Measurements from ENCODE around the gene ELFN2.

GRCh38 chr22:37335806-37336199, 91.5 kb downstream of the ELFN2 start:
- TF ChIP-seq TAF1 (IDR thresholded peaks at IDR 0.05; ENCODE audit: borderline replicate concordance, insufficient read depth, low read length) (no peak), POLR2AphosphoS5 (IDR thresholded peaks at IDR 0.05; ENCODE audit: low read depth, low read length) (no peak), SIN3A (IDR thresholded peaks at IDR 0.05; ENCODE audit: borderline replicate concordance, insufficient read depth, low read length) (no peak)
- TF ChIP-seq, protein P1, sequence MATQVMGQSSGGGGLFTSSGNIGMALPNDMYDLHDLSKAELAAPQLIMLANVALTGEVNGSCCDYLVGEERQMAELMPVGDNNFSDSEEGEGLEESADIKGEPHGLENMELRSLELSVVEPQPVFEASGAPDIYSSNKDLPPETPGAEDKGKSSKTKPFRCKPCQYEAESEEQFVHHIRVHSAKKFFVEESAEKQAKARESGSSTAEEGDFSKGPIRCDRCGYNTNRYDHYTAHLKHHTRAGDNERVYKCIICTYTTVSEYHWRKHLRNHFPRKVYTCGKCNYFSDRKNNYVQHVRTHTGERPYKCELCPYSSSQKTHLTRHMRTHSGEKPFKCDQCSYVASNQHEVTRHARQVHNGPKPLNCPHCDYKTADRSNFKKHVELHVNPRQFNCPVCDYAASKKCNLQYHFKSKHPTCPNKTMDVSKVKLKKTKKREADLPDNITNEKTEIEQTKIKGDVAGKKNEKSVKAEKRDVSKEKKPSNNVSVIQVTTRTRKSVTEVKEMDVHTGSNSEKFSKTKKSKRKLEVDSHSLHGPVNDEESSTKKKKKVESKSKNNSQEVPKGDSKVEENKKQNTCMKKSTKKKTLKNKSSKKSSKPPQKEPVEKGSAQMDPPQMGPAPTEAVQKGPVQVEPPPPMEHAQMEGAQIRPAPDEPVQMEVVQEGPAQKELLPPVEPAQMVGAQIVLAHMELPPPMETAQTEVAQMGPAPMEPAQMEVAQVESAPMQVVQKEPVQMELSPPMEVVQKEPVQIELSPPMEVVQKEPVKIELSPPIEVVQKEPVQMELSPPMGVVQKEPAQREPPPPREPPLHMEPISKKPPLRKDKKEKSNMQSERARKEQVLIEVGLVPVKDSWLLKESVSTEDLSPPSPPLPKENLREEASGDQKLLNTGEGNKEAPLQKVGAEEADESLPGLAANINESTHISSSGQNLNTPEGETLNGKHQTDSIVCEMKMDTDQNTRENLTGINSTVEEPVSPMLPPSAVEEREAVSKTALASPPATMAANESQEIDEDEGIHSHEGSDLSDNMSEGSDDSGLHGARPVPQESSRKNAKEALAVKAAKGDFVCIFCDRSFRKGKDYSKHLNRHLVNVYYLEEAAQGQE (IDR thresholded peaks at IDR 0.05; ENCODE audit: insufficient read depth in 1 of 2, low read depth in 2 of 2, low read length in 2 of 2) = no peak

Measured in PFSK-1 (cell line).